GM12878 (cell line): Measurements from ENCODE around the gene PDGFB. TPM values are rescaled to one million over a fixed set of nuclear protein-coding genes. Genes with fewer than 3 reads are reported as not detected.

Experiments used
- ATAC-seq: fragments of 200-7000 bp; cut with Tn5 transposase; 3 replicates; pipeline ENCODE4 v1.9.1; 2020; ENCODE audit warnings: mild to moderate bottlenecking, moderate library complexity
- BruUV-seq: library from RNA; stranded (reverse); fragments of 400-500 nt; replicated peaks from 2 replicates; lab custom pipeline; 2021; lab: Mats Ljungman, UMichigan
- CTCF ChIA-PET: fragments of 300-600 bp; sonication (Branson Sonifier 250); formaldehyde crosslinking; extraction: SDS; loops from one replicate; lab custom pipeline; 2021; ENCODE audit warnings: inconsistent platforms; lab: Yijun Ruan, JAX
- POLR2A ChIA-PET: fragments of 350-600 bp; formaldehyde crosslinking; extraction: SDS; loops from one replicate; lab custom pipeline; 2021; ENCODE audit warnings: inconsistent platforms; lab: Charles Lee
- RAD21 ChIA-PET: fragments of 300-600 bp; sonication (Branson Sonifier 250); formaldehyde crosslinking; loops from one replicate; lab custom pipeline; 2023; ENCODE audit warnings: antibody characterized with exemption; ENCODE audit not compliant: unreplicated experiment; lab: Charles Lee
- SMC1A ChIA-PET: fragments of 300-600 bp; sonication (Branson Sonifier 250); formaldehyde crosslinking; loops from one replicate; lab custom pipeline; 2023; ENCODE audit not compliant: unreplicated experiment, uncharacterized antibody; lab: Charles Lee
- DNase-seq: peaks from one replicate; pipeline ENCODE4 v3.0.0-alpha.2; 2011; ENCODE audit warnings: low read depth, low spot score
- FAIRE-seq: peaks from 3 replicates; lab custom pipeline; 2011; peaks lifted over from hg19 to GRCh38; lab: Jason Lieb, UNC
- H2AFZ ChIP-seq: 2 replicates; pipeline ENCODE4 v1.6.0; 2011; ENCODE audit warnings: low read depth, low read length, control low read depth; ENCODE audit not compliant: control insufficient read depth
- H3K27ac ChIP-seq: 2 replicates; pipeline ENCODE4 v1.5.1; 2011; ENCODE audit warnings: control low read depth; ENCODE audit not compliant: control insufficient read depth, insufficient read depth
- H3K27me3 ChIP-seq, 2 experiments: replicated peaks in 1 of 2; 2 replicates each; pipeline versions ENCODE4 v1.6.0 to v1.6.1; 2011; ENCODE audit warnings: low read length in 1 of 2; ENCODE audit not compliant: control insufficient read depth in 2 of 2, insufficient read depth in 2 of 2
- H3K36me3 ChIP-seq, 2 experiments: 2 replicates each; pipeline ENCODE4 v1.5.1; 2011; ENCODE audit warnings: low read length in 1 of 2; ENCODE audit not compliant: control insufficient read depth in 2 of 2, insufficient read depth in 2 of 2
- H3K4me1 ChIP-seq: 2 replicates; pipeline ENCODE4 v1.6.1; 2011; ENCODE audit warnings: mild to moderate bottlenecking, low read length, moderate library complexity, mixed read lengths; ENCODE audit not compliant: control insufficient read depth, insufficient read depth
- H3K4me2 ChIP-seq: 2 replicates; pipeline ENCODE4 v1.6.0; 2011; ENCODE audit warnings: control low read depth; ENCODE audit not compliant: control insufficient read depth, insufficient read depth
- H3K4me3 ChIP-seq: fragments of 200-600 bp; sonication (generic); 2 replicates; pipeline ENCODE4 v1.5.1; 2016
- H3K79me2 ChIP-seq: 2 replicates; pipeline ENCODE4 v1.6.0; 2011; ENCODE audit warnings: low read length; ENCODE audit not compliant: control insufficient read depth, insufficient read depth
- H3K9ac ChIP-seq: 2 replicates; pipeline ENCODE4 v1.8.0; 2011; ENCODE audit warnings: low read length, control low read depth, mixed read lengths; ENCODE audit not compliant: control insufficient read depth, insufficient read depth
- H3K9me3 ChIP-seq: replicated peaks from 3 replicates; pipeline ENCODE4 v1.5.1; 2011; ENCODE audit warnings: mild to moderate bottlenecking, low read length; ENCODE audit not compliant: control insufficient read depth, insufficient read depth
- H4K20me1 ChIP-seq: 2 replicates; pipeline ENCODE4 v1.6.0; 2011; ENCODE audit not compliant: control insufficient read depth, insufficient read depth
- BMI1 ChIP-seq: fragments of 450-650 bp; IDR thresholded peaks from 2 replicates; pipeline ENCODE4 v1.6.1; 2016; ENCODE audit warnings: mild to moderate bottlenecking, moderate library complexity, borderline replicate concordance
- EED ChIP-seq: sonication (generic); IDR thresholded peaks from 2 replicates; pipeline ENCODE4 v1.6.1; 2016; ENCODE audit warnings: antibody characterized with exemption, low read depth
- HCFC1 ChIP-seq: fragments of 150-350 bp; IDR thresholded peaks from 2 replicates; pipeline ENCODE4 v1.6.1; 2014; ENCODE audit warnings: low read length
- MYB ChIP-seq: fragments of 150-350 bp; IDR thresholded peaks from 2 replicates; pipeline ENCODE4 v1.6.1; 2014; ENCODE audit warnings: mild to moderate bottlenecking, low read depth, low read length, borderline replicate concordance
- NFYA ChIP-seq: IDR thresholded peaks from 2 replicates; pipeline ENCODE4 v1.6.1; 2011; ENCODE audit warnings: low read depth, mild to moderate bottlenecking, low read length, improper control_type of control experiment, borderline replicate concordance
- PAX8 ChIP-seq: fragments of 450-650 bp; IDR thresholded peaks from 2 replicates; pipeline ENCODE4 v1.6.1; 2017; ENCODE audit warnings: mild to moderate bottlenecking, moderate library complexity
- SREBF1 ChIP-seq: IDR thresholded peaks from 2 replicates; pipeline ENCODE4 v1.6.1; 2012; ENCODE audit warnings: mild to moderate bottlenecking, low read length
- TARDBP ChIP-seq: IDR thresholded peaks from 2 replicates; pipeline ENCODE4 v1.6.1; 2016; ENCODE audit warnings: borderline replicate concordance
- ZBTB40 ChIP-seq: fragments of 450-650 bp; IDR thresholded peaks from 2 replicates; pipeline ENCODE4 v1.6.1; 2016; ENCODE audit warnings: mild to moderate bottlenecking, moderate library complexity, borderline replicate concordance
- ZNF217 ChIP-seq: fragments of 450-650 bp; IDR thresholded peaks from 2 replicates; pipeline ENCODE4 v1.6.1; 2017; ENCODE audit warnings: antibody characterized with exemption, mild to moderate bottlenecking
- ZNF384 ChIP-seq: IDR thresholded peaks from 2 replicates; pipeline ENCODE4 v1.6.1; 2012; ENCODE audit warnings: low read depth, mild to moderate bottlenecking, low read length, improper control_type of control experiment, borderline replicate concordance
- ZZZ3 ChIP-seq: IDR thresholded peaks from 2 replicates; pipeline ENCODE4 v1.6.1; 2011; ENCODE audit warnings: low read depth; ENCODE audit not compliant: control insufficient read depth, insufficient read length
- WGBS: methylation state at CpG from one replicate; pipeline ENCODE4 v1.1.6; 2016; ENCODE audit warnings: low lambda C conversion rate; ENCODE audit not compliant: insufficient replicate concordance, insufficient coverage; ENCODE audit errors: missing lambda C conversion rate; 5-methylcytosine and 5-hydroxymethylcytosine counted together
- in situ Hi-C: fragments of 300-500 bp; cut with MboI; formaldehyde crosslinking; loops from 9 replicates; pipeline ENCODE4 v1.14.3; 2018; ENCODE audit warnings: mixed read lengths
- intact Hi-C: fragments of 100-400 bp; cut with micrococcal nuclease; formaldehyde crosslinking; loops from one replicate; pipeline ENCODE4 v1.14.2; 2022; ENCODE audit not compliant: unreplicated experiment
- polyA plus RNA-seq, 11 experiments: library from polyadenylated mRNA; depleted of rRNA in 4 of 11; unstranded in 6 of 11; stranded (reverse) in 5 of 11; fragments of >200 nt; fragmentation: Nextera tagmentation in 4 of 11; fragmentation: Illumina TruSeq in 1 of 11; extraction: Ambion mirVana in 4 of 11; extraction: Trizol in 1 of 11; gene quantifications; 1 replicate in 1 of 11; 2 replicates in 10 of 11; pipeline versions ENCODE4 v1.2.1 to v1.2.3, GENCODE V29; 2011 to 2016; ENCODE audit warnings: inconsistent platforms in 2 of 11, missing spikeins in 2 of 11, low read depth in 1 of 11
- total RNA-seq, 4 experiments: library from RNA; depleted of rRNA in 3 of 4; stranded (reverse); fragments of >200 nt in 3 of 4; fragmentation: Illumina TruSeq in 1 of 4; extraction: Trizol in 1 of 4; gene quantifications; 2 replicates each; pipeline versions ENCODE4 v1.2.1 to v1.2.3, GENCODE V29; 2013 to 2021

Gene PDGFB
- total and polyA plus RNA-seq, 10 of the 15 experiments (the other 5 are each of a cell fraction or from before 2014, with no cell fraction given), result 0.13 to 1.1 (median 0.56) TPM; not detected in 1

- intact Hi-C loops, result no loop called here
- ATAC-seq (no peak), DNase-seq (no peak), FAIRE-seq (no peak)
- ChIA-PET SMC1A (interaction anchor here (1.2 to 1.3 kb wide), 2 partner anchors 126 to 136 kb away, joined by 3 read pairs; no protein-coding TSS in a partner anchor), CTCF (interaction anchor here (1.1 kb wide), 1 partner anchor 8 kb away, joined by 3 read pairs; no protein-coding TSS in a partner anchor), POLR2A (interaction anchor here (0.6 kb wide), 1 partner anchor 89 kb away, joined by 3 read pairs; no protein-coding TSS in a partner anchor), RAD21 (interaction anchor here (0.8 kb wide), 1 partner anchor 8 kb away, joined by 3 read pairs; no protein-coding TSS in a partner anchor)
- no TSS peak for BruUV-seq
- Histone ChIP-seq H3K36me3 (no peaks in the 10 kb centered on the region), H3K4me1 (peaks cover 2% of the 10 kb centered on the region), H3K4me2 (no peak overlapping the region), H4K20me1 (no peaks in the 10 kb centered on the region), H3K4me3 (no peak overlapping the region), H2AFZ (no peak overlapping the region), H3K27me3 (no peaks in the 10 kb centered on the region), H3K9me3 (no peaks in the 10 kb centered on the region; the same call in 2 of the 3 replicates), H3K27ac (no peak overlapping the region), H3K79me2 (no peaks in the 10 kb centered on the region), H3K9ac (no peak overlapping the region)
- 87% methylated on average over 6 of the region's 6 CpGs for WGBS
- in situ Hi-C loops, result no loop called here
- TF ChIP-seq SREBF1, result no peak
- TF ChIP-seq BMI1, result no peak
- no peak for TF ChIP-seq PAX8
Observed at GRCh38 chr22:39179401-39179827, 65.4 kb downstream of the PDGFB start.

GRCh38 chr22:39178206-39179111, 66.3 kb downstream of the PDGFB start:
- no peak overlapping the region for H2AFZ ChIP-seq
- H3K36me3 ChIP-seq, result no peaks in the 10 kb centered on the region
- SMC1A ChIA-PET, result interaction anchor here (1.2 to 1.3 kb wide), 2 partner anchors 127 to 137 kb away, joined by 3 read pairs; no protein-coding TSS in a partner anchor
- CTCF ChIA-PET, result interaction anchor here (0.5 to 1.1 kb wide), 2 partner anchors 7 to 10 kb away, joined by 3 read pairs; no protein-coding TSS in a partner anchor
- no peak overlapping the region for H3K9ac ChIP-seq
- no peak overlapping the region for H3K4me3 ChIP-seq
- intact Hi-C loops (no loop called here), in situ Hi-C loops (no loop called here)
- POLR2A ChIA-PET, result interaction anchor here (0.6 kb wide), 1 partner anchor 90 kb away, joined by 3 read pairs; no protein-coding TSS in a partner anchor
- BruUV-seq, result no TSS peak
- H3K9me3 ChIP-seq, result no peaks in the 10 kb centered on the region; the same call in 2 of the 3 replicates
- no peak overlapping the region for H3K27ac ChIP-seq
- no peaks in the 10 kb centered on the region for H3K27me3 ChIP-seq
- no peaks in the 10 kb centered on the region for H4K20me1 ChIP-seq
- FAIRE-seq (no peak), ATAC-seq (no peak), DNase-seq (no peak)
- RAD21 ChIA-PET, result interaction anchor here (0.8 kb wide), 1 partner anchor 7 kb away, joined by 3 read pairs; no protein-coding TSS in a partner anchor
- WGBS, result 51% methylated on average over 19 of the region's 19 CpGs
- no peaks in the 10 kb centered on the region for H3K79me2 ChIP-seq
- H3K4me2 ChIP-seq, result no peak overlapping the region
- peaks cover 4% of the 10 kb centered on the region for H3K4me1 ChIP-seq
- no peak for TF ChIP-seq ZNF384
- no peak for TF ChIP-seq TARDBP
- no peak for TF ChIP-seq ZZZ3
- TF ChIP-seq HCFC1, result no peak
- TF ChIP-seq EED, result no peak
- no peak for TF ChIP-seq NFYA
- no peak for TF ChIP-seq ZNF217
- no peak for TF ChIP-seq ZBTB40
- no peak for TF ChIP-seq MYB
